Measurements from ENCODE around the gene ROBO1.

DNA sequence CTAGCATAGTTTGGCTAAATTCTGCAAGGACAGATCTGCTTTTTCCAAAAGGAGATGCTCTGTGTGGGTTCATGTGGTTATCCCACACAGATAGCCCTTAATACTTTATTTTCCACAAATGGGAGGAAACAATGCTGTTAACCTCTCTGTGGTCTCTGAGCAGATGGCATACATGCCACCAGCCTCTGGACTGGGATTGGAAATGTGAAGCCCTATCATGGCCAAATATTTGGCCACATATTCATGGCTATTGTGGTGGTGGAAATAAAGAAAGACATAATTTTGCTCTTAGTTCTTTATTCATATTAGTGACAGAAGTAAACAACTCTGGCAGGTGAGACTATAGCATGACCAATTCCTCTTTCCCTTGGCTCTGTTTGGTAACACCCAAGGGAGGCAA, 726.2 kb downstream of the ROBO1 start:
- no peak for TF ChIP-seq CTCF (IDR thresholded peaks at IDR 0.05)
- no peak for TF ChIP-seq POLR2AphosphoS5 (IDR thresholded peaks at IDR 0.05; ENCODE audit: insufficient read depth in 1 of 2, low read depth in 1 of 2)

All from vagina (tissue), 2 donors.